Activated CD8-positive, alpha-beta memory T cell treated with anti-CD3 and anti-CD28 coated beads, Interleukin-2, amount 50 U/mL, for 1 hour (primary cell): ENCODE measurements around the gene CDAN1.

ENCODE experiments used
- DNase-seq: peaks from one replicate; pipeline ENCODE4 v3.0.0-alpha.2; 2020; ENCODE audit errors: extremely low read depth

CDAN1 gene

DNA sequence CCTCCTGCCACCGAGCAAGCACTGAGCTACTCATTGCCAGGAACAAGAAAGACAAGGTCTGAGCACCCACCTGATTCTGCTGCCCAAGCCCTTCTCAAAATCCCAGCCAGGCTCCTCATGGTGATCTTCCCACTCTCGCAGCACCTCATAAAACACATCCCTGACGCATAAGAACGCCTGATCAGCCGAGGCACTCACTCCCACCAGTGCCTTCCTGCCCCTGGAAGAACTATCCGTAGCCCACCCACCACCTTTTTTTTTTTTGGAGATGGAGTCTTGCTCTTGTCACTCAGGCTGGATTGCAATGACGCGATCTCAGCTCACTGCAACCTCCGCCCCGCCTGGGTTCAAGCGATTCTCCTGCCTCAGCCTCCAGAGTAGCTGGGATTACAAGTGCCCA is 3.9 kb downstream of the CDAN1 start:
- DNase-seq, result no peak

DNA sequence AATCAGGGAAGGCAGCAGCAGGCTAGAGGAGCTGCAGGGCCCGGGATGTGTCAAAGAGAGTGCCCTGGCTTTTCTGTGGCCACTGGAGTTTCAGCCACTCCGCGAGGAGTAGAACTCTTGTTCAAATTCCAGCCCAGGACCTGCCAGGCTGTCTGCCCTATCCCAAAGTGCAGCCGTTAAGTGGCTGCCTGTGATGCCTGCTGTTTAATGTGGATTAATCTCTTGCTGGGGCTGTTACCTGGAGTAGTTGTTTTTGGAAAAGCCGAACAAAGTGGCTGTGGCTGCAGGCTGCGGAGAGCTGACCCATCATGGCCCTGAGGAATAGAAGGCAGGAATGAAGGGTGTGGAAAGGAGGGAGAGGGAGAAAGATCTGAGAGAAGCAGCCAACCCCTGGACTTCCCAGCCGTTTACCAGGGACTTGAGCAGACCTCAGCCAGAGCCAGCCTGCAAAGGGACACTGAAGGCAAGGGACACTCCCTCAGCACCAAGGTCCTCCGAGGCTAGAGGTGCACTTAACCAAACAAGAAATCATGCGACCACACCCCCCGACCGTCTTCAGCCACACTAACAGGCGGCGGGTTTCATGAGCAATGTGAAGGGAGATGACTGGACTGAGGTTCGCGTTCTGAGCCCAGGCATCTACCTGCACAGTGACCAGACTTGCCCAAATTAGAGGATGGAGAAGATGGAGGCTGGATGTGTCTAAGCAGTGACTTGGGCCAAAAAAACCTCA is 4.7 kb downstream of the CDAN1 start:
- no peak for DNase-seq

DNA sequence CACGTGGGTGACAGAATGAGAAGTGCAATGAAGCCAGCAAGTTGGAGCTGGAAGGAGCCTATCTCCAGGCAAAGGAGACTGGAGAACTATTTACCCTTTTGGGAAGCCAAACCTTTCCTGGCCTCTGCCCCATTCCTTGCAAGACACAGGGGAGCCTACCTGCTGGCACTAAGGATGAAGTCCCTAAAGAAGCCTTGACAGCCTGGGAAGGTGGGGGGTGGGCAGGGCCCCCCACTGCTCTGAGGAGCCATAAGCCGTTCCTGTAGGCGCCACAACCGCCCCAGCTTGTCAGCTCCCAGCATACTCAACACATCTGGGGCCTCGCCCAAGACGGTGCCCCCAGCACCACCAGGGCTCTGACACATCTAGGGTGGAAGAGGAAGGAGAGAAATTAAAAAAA is 5.5 kb downstream of the CDAN1 start:
- no peak for DNase-seq

- no peak for DNase-seq
Observed at GRCh38 chr15:42730536-42730935, 6.4 kb downstream of the CDAN1 start.

DNA sequence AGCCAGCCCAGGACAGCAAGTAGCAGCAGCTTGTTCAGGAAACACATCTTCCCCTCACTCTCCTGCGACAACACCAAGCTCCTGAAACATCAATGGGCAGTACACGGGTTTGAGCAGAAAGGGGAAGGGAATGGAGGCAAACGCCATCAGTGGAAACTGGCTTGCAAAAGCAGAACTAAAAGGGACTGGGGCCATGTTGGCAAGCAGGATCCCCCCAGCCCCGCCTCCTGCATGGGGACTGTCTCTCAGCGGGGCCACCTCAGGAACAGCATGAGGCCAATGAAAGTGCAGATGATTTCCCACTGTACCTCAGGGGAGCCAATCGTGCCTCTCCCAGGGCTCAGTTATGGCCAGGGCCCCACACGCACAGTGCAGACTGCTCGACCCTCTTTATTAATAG is 6.8 kb downstream of the CDAN1 start:
- DNase-seq, result no peak

- DNase-seq, result no peak
Observed at GRCh38 chr15:42729409-42729808, 7.5 kb downstream of the CDAN1 start.

DNA sequence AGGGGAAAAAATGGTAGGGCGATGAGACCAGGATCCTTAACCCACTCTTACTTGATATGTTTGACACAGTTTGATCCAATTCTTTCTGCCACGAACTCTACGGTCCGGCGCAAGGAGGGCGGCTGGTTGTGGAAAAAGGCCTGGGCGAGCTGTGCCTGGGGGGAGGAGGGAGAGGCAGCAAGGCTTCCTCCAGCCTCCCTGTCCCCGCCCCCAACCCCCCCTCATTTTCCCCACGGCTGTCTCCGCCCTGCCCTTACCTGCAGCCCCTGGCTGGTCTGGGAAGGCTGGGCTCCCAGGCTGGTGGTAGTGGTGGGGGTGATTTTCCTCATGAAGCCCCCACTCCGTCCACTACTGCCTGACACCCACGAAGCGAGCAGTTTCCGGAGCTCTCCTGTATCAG is 8.0 kb downstream of the CDAN1 start:
- no peak for DNase-seq

DNA sequence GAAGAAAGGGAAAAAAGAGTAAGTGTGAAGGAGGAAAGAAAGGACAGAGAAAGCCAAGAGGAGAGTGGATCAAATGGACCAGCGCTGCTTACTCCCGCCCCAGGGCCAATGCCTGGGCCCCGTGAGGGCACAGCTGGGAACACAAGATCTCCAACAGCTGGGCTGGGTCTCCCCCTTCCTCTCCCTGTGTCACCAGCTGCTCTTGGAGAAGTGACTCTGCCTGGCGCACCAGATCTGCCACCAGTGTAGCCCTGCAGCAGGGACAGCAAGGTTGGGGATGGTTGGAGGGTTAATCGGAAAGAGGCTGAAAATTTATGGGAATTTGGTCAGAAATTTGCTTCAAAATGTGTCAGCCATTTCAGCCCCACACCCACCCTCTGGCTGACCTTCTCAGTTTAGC is 8.4 kb downstream of the CDAN1 start:
- no peak for DNase-seq

GRCh38 chr15:42727750-42728381 is 9.1 kb downstream of the CDAN1 start:
- no peak for DNase-seq

GRCh38 chr15:42726114-42726513 is 10.8 kb downstream of the CDAN1 start:
- no peak for DNase-seq

DNA sequence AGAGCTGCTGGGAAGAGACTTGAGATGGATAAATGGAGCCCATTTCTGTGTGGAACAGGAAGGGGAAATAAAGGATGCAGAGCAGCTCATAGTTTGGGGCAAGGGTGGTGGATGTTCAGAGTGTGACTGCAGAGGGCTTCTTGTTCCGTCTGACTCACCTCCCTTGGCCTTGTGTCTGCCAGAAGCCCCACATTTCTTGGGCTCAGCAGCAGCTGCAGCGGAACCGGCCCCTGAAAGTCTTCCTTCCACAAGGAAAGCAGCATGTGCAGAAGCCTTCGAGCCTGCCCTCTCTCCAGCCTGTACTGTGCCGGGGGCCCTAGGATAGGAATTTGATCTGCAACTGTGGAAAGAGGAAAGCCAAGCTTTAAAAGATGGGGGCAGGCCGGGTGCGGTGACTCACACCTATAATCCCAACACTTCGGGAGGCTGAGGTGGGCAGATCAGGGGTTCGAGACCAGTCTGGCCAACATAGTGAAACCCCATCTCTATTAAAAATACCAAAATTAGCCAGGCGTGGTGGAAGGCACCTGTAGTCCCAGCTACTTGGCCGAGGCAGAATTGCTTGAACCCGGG is 11.5 kb downstream of the CDAN1 start:
- DNase-seq, result no peak

DNA sequence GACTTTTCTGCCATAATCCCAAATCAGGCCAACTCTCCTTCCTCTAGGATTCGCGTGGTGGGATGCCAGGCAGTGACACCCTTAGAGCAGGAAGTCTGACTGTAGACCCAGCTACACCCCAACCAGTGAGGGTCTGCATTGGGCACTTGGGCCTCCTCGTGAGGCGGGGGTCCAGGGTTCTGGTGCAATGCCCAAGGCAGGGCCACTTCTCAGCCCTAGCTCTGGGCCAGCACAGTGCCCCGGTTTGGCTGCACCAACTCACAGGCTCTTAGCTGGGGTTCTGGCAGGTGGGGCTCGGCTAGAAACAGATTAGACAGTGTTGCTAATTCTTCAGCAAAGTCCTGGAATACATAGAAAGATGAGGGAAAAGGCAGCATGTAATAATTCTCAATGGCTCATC is 12.7 kb downstream of the CDAN1 start:
- no peak for DNase-seq

DNA sequence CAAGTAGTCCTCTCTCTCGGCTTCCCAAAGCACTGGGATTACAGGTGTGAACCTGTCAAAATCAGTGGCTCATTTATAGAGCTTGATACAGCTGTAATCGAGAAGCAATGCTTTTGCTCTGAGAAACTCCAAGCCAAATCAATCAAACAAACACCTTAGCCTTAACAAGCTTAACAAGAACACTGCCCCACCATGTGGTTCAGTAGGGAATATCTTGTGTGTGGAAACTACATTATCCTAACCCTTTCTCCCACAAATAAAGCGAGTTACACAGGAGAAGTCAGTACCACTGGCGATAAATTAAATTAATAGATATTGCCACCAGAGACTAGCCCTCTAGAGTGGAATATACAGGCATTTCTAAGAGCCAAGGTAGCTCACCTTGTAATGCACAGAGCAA is 13.9 kb downstream of the CDAN1 start:
- DNase-seq, result no peak

DNA sequence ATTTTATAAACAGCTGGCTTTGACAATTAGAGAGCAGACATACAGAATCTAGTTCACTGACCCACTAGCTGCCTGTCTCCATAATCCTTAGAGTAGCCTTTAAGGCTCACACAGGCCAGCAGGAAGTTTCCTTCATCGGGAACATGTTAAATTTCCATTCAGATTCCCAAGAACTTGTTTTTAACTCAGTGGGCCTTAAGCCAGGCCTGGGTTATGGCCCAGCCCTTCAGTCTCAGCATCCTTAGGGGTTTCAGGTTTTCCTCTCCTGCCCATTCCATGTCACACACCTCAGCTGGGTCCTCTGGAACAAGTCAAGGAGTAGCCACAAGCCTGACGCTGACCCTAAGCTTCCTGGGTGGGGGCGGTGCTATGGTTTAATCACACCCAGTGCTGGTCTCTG is 15.0 kb downstream of the CDAN1 start:
- no peak for DNase-seq

- no peak for DNase-seq
Observed at GRCh38 chr15:42721016-42721415, 15.9 kb downstream of the CDAN1 start.

DNA sequence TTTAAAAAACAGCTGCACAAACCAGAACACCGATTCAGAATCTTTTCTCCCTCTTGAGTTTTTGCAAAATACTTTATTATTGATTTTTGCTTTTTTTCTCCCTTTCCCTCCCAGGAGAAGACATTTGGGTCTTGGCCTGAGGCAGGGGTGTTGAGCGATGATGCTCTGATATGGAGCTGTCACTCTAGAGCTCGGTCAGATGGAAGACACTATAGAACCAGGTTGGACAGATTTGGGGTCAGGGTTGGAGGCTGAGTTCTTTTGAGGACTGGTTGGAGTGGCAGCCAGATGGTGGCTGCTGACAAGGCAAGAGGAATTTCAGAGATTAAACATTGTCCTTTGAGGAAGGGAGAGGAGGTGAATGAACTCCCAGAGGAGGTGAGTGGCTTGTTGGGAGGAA is 16.9 kb downstream of the CDAN1 start:
- DNase-seq, result no peak

DNA sequence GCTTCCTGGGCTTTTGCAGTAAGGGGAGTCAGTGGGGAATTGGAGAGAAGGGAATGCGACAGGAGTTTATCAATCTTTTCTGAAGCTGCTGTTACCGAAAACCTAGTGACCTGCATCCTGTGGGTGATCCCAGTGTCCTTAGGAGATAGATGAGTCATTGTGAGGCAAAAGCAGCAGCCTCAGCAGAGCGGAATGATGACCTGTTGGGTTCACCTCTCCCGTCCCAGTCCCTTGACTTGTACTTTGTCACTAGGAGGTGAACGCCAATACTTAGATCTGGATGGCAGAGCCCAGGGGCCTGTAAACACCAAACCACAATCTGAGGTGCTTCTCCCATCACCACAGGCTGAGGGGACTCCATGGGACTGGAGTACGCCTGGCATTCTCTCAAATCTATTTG is 17.9 kb downstream of the CDAN1 start:
- no peak for DNase-seq

- DNase-seq, result no peak
Observed at GRCh38 chr15:42716626-42717025, 20.3 kb downstream of the CDAN1 start.

GRCh38 chr15:42716125-42716524 is 20.8 kb downstream of the CDAN1 start:
- no peak for DNase-seq

DNA sequence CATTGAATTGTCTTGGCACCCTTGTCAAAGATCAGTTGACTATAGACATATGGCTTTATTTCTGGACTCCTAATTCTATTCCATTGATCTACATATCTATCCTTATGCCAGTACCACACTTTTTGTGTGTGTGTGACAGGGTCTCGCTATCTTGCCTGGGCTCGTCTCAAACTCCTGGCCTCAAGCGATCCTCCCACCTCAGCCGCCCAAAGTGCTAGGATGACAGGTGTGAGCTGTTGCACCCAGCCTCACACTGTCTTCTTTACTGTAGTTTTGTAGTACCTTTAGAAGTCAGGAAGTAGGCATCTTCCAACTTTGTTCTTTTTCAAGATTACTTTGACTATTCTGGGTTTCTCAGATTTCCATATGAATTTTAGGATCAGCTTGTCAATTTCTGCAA is 24.3 kb downstream of the CDAN1 start:
- DNase-seq, result no peak

GRCh38 chr15:42711746-42712145 is 25.2 kb downstream of the CDAN1 start:
- no peak for DNase-seq

DNA sequence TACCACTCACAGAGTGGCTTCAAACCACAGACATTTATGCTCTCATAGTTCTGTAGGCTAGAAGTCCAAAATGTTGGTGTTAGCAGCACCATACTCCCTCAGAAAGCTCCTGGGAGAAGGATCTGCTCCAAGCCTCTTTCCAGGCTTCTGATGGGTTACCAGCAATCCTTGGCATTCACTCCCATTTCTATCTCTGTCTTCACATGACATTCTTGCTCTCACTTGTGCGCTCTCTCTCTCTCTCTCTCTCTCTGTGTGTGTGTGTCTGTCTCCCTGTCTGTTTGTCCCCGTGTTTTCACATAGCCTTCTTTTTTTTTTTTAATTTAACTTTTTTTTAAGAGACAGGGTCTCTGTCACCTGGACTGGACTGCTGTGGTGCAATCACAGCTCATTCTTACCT is 26.3 kb downstream of the CDAN1 start:
- DNase-seq, result no peak

DNA sequence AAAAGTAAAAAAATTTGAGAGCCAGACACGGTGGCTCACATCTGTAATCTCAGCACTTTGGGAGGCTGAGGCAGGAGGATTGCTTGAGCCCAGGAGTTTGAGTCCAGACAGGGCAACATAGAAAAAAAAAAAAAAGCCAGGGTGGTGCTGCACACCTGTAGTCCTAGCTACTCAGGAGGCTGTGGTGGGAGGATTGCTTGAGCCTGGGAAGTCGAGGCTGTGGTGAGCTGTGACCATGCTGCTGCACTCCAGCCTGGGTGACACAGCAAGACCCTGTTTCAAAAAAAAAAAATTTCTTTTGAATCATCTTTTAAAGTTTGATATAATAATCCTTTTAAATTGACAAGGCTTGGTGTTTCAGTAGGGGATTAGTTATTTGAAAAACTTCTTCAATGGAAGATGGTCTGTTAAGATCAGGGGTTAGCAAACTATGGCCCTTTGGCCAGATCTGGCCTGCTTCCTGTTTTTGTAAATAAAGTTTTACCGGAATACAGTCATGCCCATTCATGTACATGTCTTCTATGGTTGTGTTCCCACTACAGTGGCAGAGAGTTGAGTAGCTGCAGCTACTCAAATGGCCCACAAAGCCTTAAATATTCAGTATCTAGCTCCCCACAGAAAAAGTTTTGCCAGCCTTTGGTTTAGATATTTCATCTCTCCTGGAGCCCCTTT is 28.9 kb downstream of the CDAN1 start:
- DNase-seq, result no peak
